ENCODE results near the gene TK1.

DNA sequence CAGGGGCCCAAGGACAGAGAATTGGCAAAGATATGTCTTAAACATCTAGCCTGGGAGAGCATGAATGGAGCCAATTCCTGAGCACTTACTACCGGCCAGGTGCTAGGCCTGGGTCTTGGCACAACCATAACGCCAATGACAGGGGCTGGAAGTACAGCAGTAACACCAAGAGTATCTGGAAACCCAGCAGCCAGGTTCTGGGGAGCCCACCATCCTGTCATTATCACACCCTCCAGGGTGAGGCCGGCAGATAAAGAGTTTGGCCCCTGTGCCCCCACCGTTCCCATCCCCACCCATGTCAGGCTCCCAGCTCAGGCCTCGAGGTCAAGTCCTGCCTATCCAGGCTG lies 56.8 kb downstream of the TK1 start:
- TF ChIP-seq POLR2A (IDR thresholded peaks at IDR 0.05) = no peak
- TF ChIP-seq, protein P1, sequence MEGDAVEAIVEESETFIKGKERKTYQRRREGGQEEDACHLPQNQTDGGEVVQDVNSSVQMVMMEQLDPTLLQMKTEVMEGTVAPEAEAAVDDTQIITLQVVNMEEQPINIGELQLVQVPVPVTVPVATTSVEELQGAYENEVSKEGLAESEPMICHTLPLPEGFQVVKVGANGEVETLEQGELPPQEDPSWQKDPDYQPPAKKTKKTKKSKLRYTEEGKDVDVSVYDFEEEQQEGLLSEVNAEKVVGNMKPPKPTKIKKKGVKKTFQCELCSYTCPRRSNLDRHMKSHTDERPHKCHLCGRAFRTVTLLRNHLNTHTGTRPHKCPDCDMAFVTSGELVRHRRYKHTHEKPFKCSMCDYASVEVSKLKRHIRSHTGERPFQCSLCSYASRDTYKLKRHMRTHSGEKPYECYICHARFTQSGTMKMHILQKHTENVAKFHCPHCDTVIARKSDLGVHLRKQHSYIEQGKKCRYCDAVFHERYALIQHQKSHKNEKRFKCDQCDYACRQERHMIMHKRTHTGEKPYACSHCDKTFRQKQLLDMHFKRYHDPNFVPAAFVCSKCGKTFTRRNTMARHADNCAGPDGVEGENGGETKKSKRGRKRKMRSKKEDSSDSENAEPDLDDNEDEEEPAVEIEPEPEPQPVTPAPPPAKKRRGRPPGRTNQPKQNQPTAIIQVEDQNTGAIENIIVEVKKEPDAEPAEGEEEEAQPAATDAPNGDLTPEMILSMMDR (IDR thresholded peaks at IDR 0.05) = no peak

Measured in esophagus squamous epithelium (tissue), 4 donors.